GM21528 (cell line): Measurements from ENCODE around the gene PIK3R2.
"Not testable (repeated sequence)": the region's sequence is repeated elsewhere in the genome, so short reads cannot be mapped to it uniquely, and the experiment has no call there.

Source experiments
- ATAC-seq: cut with Tn5 transposase; IDR thresholded peaks from one replicate; pipeline ENCODE4 v1.9.1; 2021; ENCODE audit warnings: mild to moderate bottlenecking, moderate library complexity; ENCODE audit not compliant: unreplicated experiment, low FRiP score

PIK3R2 gene

GRCh38 chr19:18150776-18151624, 2.0 kb upstream of the PIK3R2 start:
- no peak for ATAC-seq

GRCh38 chr19:18152442-18152816, 534 bp upstream of the PIK3R2 start:
- peak; percentile 62 for ATAC-seq

GRCh38 chr19:18153556-18154134, 682 bp downstream of the PIK3R2 start:
- no peak for ATAC-seq

- no peak for ATAC-seq
These were observed 2.4 kb downstream of the PIK3R2 start for GRCh38 chr19:18155095-18156087.

- ATAC-seq, result no peak
These were observed 3.3 kb downstream of the PIK3R2 start for GRCh38 chr19:18156268-18156667.

- ATAC-seq, result no peak
These were observed 4.0 kb downstream of the PIK3R2 start for GRCh38 chr19:18156841-18157464.

- ATAC-seq, result no peak
These were observed 4.6 kb downstream of the PIK3R2 start for GRCh38 chr19:18157465-18158063.

GRCh38 chr19:18158467-18158866, 5.5 kb downstream of the PIK3R2 start:
- no peak for ATAC-seq

- not testable (repeated sequence) for ATAC-seq
These were observed 6.2 kb downstream of the PIK3R2 start for GRCh38 chr19:18159059-18159616.

GRCh38 chr19:18159810-18160209, 6.8 kb downstream of the PIK3R2 start:
- no peak for ATAC-seq

GRCh38 chr19:18160493-18160970, 7.6 kb downstream of the PIK3R2 start:
- ATAC-seq, result no peak

GRCh38 chr19:18160971-18161635, 8.1 kb downstream of the PIK3R2 start:
- ATAC-seq, result no peak

GRCh38 chr19:18161636-18162002, 8.7 kb downstream of the PIK3R2 start:
- no peak for ATAC-seq

- ATAC-seq, result no peak
These were observed 11.1 kb downstream of the PIK3R2 start for GRCh38 chr19:18164072-18164471.

GRCh38 chr19:18165794-18166544, 13.0 kb downstream of the PIK3R2 start:
- no peak for ATAC-seq

GRCh38 chr19:18167011-18167410, 14.0 kb downstream of the PIK3R2 start:
- ATAC-seq, result no peak

- no peak for ATAC-seq
These were observed 15.1 kb downstream of the PIK3R2 start for GRCh38 chr19:18167975-18168645.
